ENCODE measurements around the gene TBC1D8B. TPM values are rescaled to one million over a fixed set of nuclear protein-coding genes. Genes with fewer than 3 reads are reported as not detected.

The TBC1D8B gene
- total RNA-seq, 2 donors from 2014 or later: 4.0 to 5.5 TPM

GRCh38 chrX:106906361-106906760 is 103.9 kb downstream of the TBC1D8B start:
- peaks cover 11% of the 10 kb centered on the region for H3K4me1 Mint-ChIP-seq
- no peak overlapping the region for H3K4me3 Mint-ChIP-seq
- Histone ChIP-seq H3K36me3 (ENCODE audit: control insufficient read depth, insufficient read depth, low read length) (no peaks in the 10 kb centered on the region), H3K4me3 (ENCODE audit: low read length) (no peak overlapping the region), H3K9me3 (ENCODE audit: control insufficient read depth, low read length) (no peaks in the 10 kb centered on the region), H3K4me1 (ENCODE audit: control insufficient read depth, insufficient read depth, low read length) (peaks cover 5% of the 10 kb centered on the region), H3K9ac (ENCODE audit: extremely low read depth, low read length, poor library complexity, severe bottlenecking) (no peak overlapping the region), H3K27ac (ENCODE audit: low read depth, low read length) (no peak overlapping the region), H3K27me3 (ENCODE audit: control insufficient read depth, insufficient read depth, low read length, poor library complexity, severe bottlenecking) (no peaks in the 10 kb centered on the region)
- no peak for TF ChIP-seq CTCF (conservative IDR thresholded peaks at IDR 0.05)
- no peak overlapping the region for H3K27ac Mint-ChIP-seq
- no peak for DNase-seq
- H3K27me3 Mint-ChIP-seq (ENCODE audit: insufficient read depth): peaks cover 34% of the 10 kb centered on the region
- WGBS, 2 experiments (ENCODE audit: insufficient coverage in 1 of 2, insufficient read length in 1 of 2): 89 to 100% methylated on average over 1 to 6 of the region's 6 CpGs
- H3K36me3 Mint-ChIP-seq (ENCODE audit: low read depth): no peaks in the 10 kb centered on the region
- H3K9me3 Mint-ChIP-seq: peaks cover 60% of the 10 kb centered on the region

GRCh38 chrX:106912864-106913263 is 110.4 kb downstream of the TBC1D8B start:
- no peak for DNase-seq
- H3K27me3 Mint-ChIP-seq (ENCODE audit: insufficient read depth): peaks cover 23% of the 10 kb centered on the region
- no peak overlapping the region for H3K27ac Mint-ChIP-seq
- Histone ChIP-seq H3K27ac (ENCODE audit: low read depth, low read length) (no peak overlapping the region), H3K4me1 (ENCODE audit: control insufficient read depth, insufficient read depth, low read length) (no peaks in the 10 kb centered on the region), H3K27me3 (ENCODE audit: control insufficient read depth, insufficient read depth, low read length, poor library complexity, severe bottlenecking) (no peaks in the 10 kb centered on the region), H3K9me3 (ENCODE audit: control insufficient read depth, low read length) (no peaks in the 10 kb centered on the region), H3K4me3 (ENCODE audit: low read length) (no peak overlapping the region), H3K9ac (ENCODE audit: extremely low read depth, low read length, poor library complexity, severe bottlenecking) (no peak overlapping the region), H3K36me3 (ENCODE audit: control insufficient read depth, insufficient read depth, low read length) (no peaks in the 10 kb centered on the region)
- H3K4me1 Mint-ChIP-seq: no peaks in the 10 kb centered on the region
- H3K9me3 Mint-ChIP-seq: peaks cover 60% of the 10 kb centered on the region
- TF ChIP-seq CTCF (conservative IDR thresholded peaks at IDR 0.05): no peak
- H3K4me3 Mint-ChIP-seq: no peak overlapping the region
- 87% methylated on average over 2 of the region's 2 CpGs; no CpG with 5 or more reads in 1 of the 2 experiments for WGBS, 2 experiments (ENCODE audit: insufficient coverage in 1 of 2, insufficient read length in 1 of 2)
- no peaks in the 10 kb centered on the region for H3K36me3 Mint-ChIP-seq (ENCODE audit: low read depth)

GRCh38 chrX:106917830-106918500 is 115.5 kb downstream of the TBC1D8B start:
- Histone ChIP-seq H3K4me3 (ENCODE audit: low read length) (no peak overlapping the region), H3K4me1 (ENCODE audit: control insufficient read depth, insufficient read depth, low read length) (no peaks in the 10 kb centered on the region), H3K9me3 (ENCODE audit: control insufficient read depth, low read length) (no peaks in the 10 kb centered on the region), H3K9ac (ENCODE audit: extremely low read depth, low read length, poor library complexity, severe bottlenecking) (no peak overlapping the region), H3K36me3 (ENCODE audit: control insufficient read depth, insufficient read depth, low read length) (no peaks in the 10 kb centered on the region), H3K27ac (ENCODE audit: low read depth, low read length) (no peak overlapping the region), H3K27me3 (ENCODE audit: control insufficient read depth, insufficient read depth, low read length, poor library complexity, severe bottlenecking) (no peaks in the 10 kb centered on the region)
- TF ChIP-seq CTCF (conservative IDR thresholded peaks at IDR 0.05): no peak
- Mint-ChIP-seq H3K4me3 (no peak overlapping the region), H3K9me3 (peaks cover 44% of the 10 kb centered on the region), H3K27ac (no peak overlapping the region), H3K36me3 (ENCODE audit: low read depth) (no peaks in the 10 kb centered on the region), H3K4me1 (peaks cover 5% of the 10 kb centered on the region), H3K27me3 (ENCODE audit: insufficient read depth) (peaks cover 21% of the 10 kb centered on the region)
- 88 to 100% methylated on average over 1 to 6 of the region's 6 CpGs for WGBS, 2 experiments (ENCODE audit: insufficient coverage in 1 of 2, insufficient read length in 1 of 2)
- DNase-seq: no peak
